ENCODE measurements around the gene CAMSAP1. TPM values are rescaled to one million over a fixed set of nuclear protein-coding genes. Genes with fewer than 3 reads are reported as not detected.

Gene CAMSAP1
- total and polyA plus RNA-seq, 10 of the 15 experiments (the other 5 are each of a cell fraction or from before 2014, with no cell fraction given): 1.4 to 24.7 (median 8.0) TPM

DNA sequence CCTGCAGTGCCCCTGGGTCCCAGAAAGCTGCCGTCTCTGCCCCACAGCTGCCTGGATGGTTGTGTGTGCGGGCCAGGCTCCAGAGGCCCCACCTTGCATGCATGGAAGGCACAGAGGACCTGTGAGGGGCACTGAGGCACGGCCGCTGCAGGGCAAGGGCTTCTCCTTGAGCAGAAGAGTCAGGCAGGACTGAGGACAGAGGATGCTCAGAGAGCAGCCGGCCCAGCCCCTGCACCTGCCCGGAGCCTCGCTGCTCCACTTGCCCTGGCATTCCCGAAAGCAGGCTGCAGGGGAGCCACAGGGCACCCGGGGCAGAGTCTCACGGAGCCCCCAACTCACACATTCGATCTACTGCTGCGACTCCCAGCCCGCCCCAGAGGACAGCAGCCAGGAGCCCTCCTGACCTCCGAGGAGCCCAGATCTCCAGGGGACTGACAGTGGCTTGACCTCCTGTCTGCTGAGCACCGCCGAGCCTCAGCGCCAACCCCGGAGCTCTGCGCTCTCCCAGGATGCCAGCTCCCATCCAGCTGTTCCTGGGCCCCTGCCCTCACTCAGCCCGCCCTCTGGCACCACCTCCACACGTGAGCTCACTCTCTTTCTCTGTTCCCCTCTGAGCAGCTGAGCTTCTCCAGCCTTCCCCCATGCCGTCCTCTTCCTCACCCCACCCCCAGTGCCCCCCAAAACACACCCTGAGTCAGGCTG lies 110.4 kb downstream of the CAMSAP1 start:
- FAIRE-seq: no peak
- POLR2A ChIA-PET: no interaction called here
- H3K4me3 ChIP-seq: no peak overlapping the region
- no TSS peak for BruUV-seq (replicated peaks)
- no peaks in the 10 kb centered on the region for H3K27me3 ChIP-seq (replicated peaks in 1 of 2; ENCODE audit: control insufficient read depth in 2 of 2, insufficient read depth in 2 of 2, low read length in 1 of 2)
- H3K36me3 ChIP-seq (ENCODE audit: control insufficient read depth in 2 of 2, insufficient read depth in 2 of 2, low read length in 1 of 2): no peaks in the 10 kb centered on the region
- CTCF ChIA-PET: interaction anchor here (0.6 to 1.0 kb wide), 3 partner anchors 58 to 331 kb away, joined by 3 read pairs; no protein-coding TSS in a partner anchor
- RAD21 ChIA-PET (ENCODE audit: unreplicated experiment): no interaction called here
- H3K4me2 ChIP-seq (ENCODE audit: control insufficient read depth, insufficient read depth): no peak overlapping the region
- TF ChIP-seq ZNF384 (IDR thresholded peaks at IDR 0.05; ENCODE audit: borderline replicate concordance, low read depth, low read length): no peak
- TF ChIP-seq CBX3 (IDR thresholded peaks at IDR 0.05; ENCODE audit: borderline replicate concordance, low read depth): no peak
- no peak for TF ChIP-seq RELA (IDR thresholded peaks at IDR 0.05; ENCODE audit: borderline replicate concordance, partially characterized antibody)
- TF ChIP-seq HDGF (IDR thresholded peaks at IDR 0.05): no peak
- TF ChIP-seq, protein P1, sequence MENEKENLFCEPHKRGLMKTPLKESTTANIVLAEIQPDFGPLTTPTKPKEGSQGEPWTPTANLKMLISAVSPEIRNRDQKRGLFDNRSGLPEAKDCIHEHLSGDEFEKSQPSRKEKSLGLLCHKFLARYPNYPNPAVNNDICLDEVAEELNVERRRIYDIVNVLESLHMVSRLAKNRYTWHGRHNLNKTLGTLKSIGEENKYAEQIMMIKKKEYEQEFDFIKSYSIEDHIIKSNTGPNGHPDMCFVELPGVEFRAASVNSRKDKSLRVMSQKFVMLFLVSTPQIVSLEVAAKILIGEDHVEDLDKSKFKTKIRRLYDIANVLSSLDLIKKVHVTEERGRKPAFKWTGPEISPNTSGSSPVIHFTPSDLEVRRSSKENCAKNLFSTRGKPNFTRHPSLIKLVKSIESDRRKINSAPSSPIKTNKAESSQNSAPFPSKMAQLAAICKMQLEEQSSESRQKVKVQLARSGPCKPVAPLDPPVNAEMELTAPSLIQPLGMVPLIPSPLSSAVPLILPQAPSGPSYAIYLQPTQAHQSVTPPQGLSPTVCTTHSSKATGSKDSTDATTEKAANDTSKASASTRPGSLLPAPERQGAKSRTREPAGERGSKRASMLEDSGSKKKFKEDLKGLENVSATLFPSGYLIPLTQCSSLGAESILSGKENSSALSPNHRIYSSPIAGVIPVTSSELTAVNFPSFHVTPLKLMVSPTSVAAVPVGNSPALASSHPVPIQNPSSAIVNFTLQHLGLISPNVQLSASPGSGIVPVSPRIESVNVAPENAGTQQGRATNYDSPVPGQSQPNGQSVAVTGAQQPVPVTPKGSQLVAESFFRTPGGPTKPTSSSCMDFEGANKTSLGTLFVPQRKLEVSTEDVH (IDR thresholded peaks at IDR 0.05; ENCODE audit: low read depth, partially characterized antibody): no peak
- TF ChIP-seq SIX5 (IDR thresholded peaks at IDR 0.05; ENCODE audit: low read depth, low read length, severe bottlenecking): no peak
- TF ChIP-seq LARP7 (IDR thresholded peaks at IDR 0.05): no peak
- TF ChIP-seq, protein P2, sequence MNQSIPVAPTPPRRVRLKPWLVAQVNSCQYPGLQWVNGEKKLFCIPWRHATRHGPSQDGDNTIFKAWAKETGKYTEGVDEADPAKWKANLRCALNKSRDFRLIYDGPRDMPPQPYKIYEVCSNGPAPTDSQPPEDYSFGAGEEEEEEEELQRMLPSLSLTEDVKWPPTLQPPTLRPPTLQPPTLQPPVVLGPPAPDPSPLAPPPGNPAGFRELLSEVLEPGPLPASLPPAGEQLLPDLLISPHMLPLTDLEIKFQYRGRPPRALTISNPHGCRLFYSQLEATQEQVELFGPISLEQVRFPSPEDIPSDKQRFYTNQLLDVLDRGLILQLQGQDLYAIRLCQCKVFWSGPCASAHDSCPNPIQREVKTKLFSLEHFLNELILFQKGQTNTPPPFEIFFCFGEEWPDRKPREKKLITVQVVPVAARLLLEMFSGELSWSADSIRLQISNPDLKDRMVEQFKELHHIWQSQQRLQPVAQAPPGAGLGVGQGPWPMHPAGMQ (IDR thresholded peaks at IDR 0.05; ENCODE audit: borderline replicate concordance): no peak
- TF ChIP-seq, protein P3, sequence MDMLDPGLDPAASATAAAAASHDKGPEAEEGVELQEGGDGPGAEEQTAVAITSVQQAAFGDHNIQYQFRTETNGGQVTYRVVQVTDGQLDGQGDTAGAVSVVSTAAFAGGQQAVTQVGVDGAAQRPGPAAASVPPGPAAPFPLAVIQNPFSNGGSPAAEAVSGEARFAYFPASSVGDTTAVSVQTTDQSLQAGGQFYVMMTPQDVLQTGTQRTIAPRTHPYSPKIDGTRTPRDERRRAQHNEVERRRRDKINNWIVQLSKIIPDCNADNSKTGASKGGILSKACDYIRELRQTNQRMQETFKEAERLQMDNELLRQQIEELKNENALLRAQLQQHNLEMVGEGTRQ (IDR thresholded peaks at IDR 0.05; ENCODE audit: borderline replicate concordance, low read depth, low read length): no peak
- no peak for TF ChIP-seq ATF7 (IDR thresholded peaks at IDR 0.05; ENCODE audit: low read depth)
- intact Hi-C loops (cut with micrococcal nuclease; ENCODE audit: unreplicated experiment): no loop called here
- no peaks in the 10 kb centered on the region for H3K9me3 ChIP-seq (replicated peaks; ENCODE audit: control insufficient read depth, insufficient read depth, low read length)
- no peaks in the 10 kb centered on the region for H3K4me1 ChIP-seq (ENCODE audit: control insufficient read depth, insufficient read depth, low read length)
- DNase-seq (ENCODE audit: low read depth, low spot score): no peak
- WGBS (ENCODE audit: insufficient coverage, insufficient replicate concordance, low lambda C conversion rate, missing lambda C conversion rate): 65% methylated on average over 22 of the region's 22 CpGs
- H3K27ac ChIP-seq (ENCODE audit: control insufficient read depth, insufficient read depth): no peak overlapping the region
- SMC1A ChIA-PET (ENCODE audit: uncharacterized antibody, unreplicated experiment): no interaction called here
- ATAC-seq: no peak
- H3K9ac ChIP-seq (ENCODE audit: control insufficient read depth, insufficient read depth, low read length): no peak overlapping the region
- H4K20me1 ChIP-seq (ENCODE audit: control insufficient read depth, insufficient read depth): no peaks in the 10 kb centered on the region
- in situ Hi-C loops (cut with MboI): no loop called here
- H2AFZ ChIP-seq (ENCODE audit: control insufficient read depth, low read depth, low read length): no peak overlapping the region
- no peaks in the 10 kb centered on the region for H3K79me2 ChIP-seq (ENCODE audit: control insufficient read depth, insufficient read depth, low read length)
